ENCODE data around the gene RAET1L. TPM values are rescaled to one million over a fixed set of nuclear protein-coding genes. Genes with fewer than 3 reads are reported as not detected.

RAET1L gene
- total RNA-seq, 1 experiment from 2014 or later, result not detected

DNA sequence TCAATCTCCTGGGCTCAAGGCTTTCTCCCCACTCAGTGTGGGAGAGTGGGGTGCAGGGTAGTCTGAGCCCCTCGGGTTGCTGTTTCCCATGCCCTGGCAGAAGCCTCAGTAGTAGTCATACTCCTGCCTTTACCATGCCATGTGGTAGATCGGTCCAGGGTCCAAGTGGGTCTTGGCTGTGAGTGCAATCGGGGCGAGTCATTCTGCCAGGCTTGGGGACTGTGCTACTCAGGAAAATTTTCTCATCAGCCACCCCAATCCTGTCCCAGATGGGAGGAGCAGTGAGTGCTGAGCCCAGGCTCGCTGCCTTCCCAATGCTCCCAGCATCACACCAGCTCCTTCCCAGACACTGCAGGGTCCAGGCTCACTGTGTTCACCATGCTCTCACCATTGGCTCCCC lies 10.7 kb upstream of the RAET1L start:
- Histone ChIP-seq H3K4me1 (ENCODE audit: control insufficient read depth, insufficient read depth, low read length) (no peaks in the 10 kb centered on the region), H3K27ac (ENCODE audit: low read length) (no peak overlapping the region), H3K9me3 (ENCODE audit: control insufficient read depth, insufficient read depth, low read depth, low read length) (no peaks in the 10 kb centered on the region), H3K27me3 (ENCODE audit: control insufficient read depth, insufficient read depth, low read length) (peaks cover 41% of the 10 kb centered on the region), H3K4me3 (ENCODE audit: low read depth in 2 of 2, low read length in 2 of 2) (no peak overlapping the region), H3K36me3 (ENCODE audit: control insufficient read depth, insufficient read depth, low read length) (no peaks in the 10 kb centered on the region)
- no peak for TF ChIP-seq CTCF (IDR thresholded peaks at IDR 0.05)
- TF ChIP-seq, protein P1, sequence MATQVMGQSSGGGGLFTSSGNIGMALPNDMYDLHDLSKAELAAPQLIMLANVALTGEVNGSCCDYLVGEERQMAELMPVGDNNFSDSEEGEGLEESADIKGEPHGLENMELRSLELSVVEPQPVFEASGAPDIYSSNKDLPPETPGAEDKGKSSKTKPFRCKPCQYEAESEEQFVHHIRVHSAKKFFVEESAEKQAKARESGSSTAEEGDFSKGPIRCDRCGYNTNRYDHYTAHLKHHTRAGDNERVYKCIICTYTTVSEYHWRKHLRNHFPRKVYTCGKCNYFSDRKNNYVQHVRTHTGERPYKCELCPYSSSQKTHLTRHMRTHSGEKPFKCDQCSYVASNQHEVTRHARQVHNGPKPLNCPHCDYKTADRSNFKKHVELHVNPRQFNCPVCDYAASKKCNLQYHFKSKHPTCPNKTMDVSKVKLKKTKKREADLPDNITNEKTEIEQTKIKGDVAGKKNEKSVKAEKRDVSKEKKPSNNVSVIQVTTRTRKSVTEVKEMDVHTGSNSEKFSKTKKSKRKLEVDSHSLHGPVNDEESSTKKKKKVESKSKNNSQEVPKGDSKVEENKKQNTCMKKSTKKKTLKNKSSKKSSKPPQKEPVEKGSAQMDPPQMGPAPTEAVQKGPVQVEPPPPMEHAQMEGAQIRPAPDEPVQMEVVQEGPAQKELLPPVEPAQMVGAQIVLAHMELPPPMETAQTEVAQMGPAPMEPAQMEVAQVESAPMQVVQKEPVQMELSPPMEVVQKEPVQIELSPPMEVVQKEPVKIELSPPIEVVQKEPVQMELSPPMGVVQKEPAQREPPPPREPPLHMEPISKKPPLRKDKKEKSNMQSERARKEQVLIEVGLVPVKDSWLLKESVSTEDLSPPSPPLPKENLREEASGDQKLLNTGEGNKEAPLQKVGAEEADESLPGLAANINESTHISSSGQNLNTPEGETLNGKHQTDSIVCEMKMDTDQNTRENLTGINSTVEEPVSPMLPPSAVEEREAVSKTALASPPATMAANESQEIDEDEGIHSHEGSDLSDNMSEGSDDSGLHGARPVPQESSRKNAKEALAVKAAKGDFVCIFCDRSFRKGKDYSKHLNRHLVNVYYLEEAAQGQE (IDR thresholded peaks at IDR 0.05; ENCODE audit: insufficient read depth in 1 of 2, low read depth in 2 of 2, low read length in 1 of 2), result no peak
- TF ChIP-seq POLR2AphosphoS5 (IDR thresholded peaks at IDR 0.05; ENCODE audit: low read depth, low read length), result no peak
- no peak for TF ChIP-seq TCF7L2 (IDR thresholded peaks at IDR 0.05; ENCODE audit: low read depth, low read length)
- no peak for TF ChIP-seq SIN3A (IDR thresholded peaks at IDR 0.05; ENCODE audit: borderline replicate concordance, insufficient read depth, low read depth, low read length)
- intact Hi-C loops (cut with micrococcal nuclease; ENCODE audit: unreplicated experiment) (no loop called here), in situ Hi-C loops (cut with HindIII; ENCODE audit: low pct_unique_long_range_greater_than_20kb, low sequenced_read_pairs) (no loop called here)
- no TSS peak for BruUV-seq (replicated peaks)
- DNase-seq (ENCODE audit: low read depth, low spot score), result no peak
- ATAC-seq, result no peak
- ChIA-PET POLR2A (no interaction called here), CTCF (no interaction called here)

- DNase-seq (ENCODE audit: low read depth, low spot score) (no peak), ATAC-seq (no peak)
- Histone ChIP-seq H3K27ac (ENCODE audit: low read length) (no peak overlapping the region), H3K27me3 (ENCODE audit: control insufficient read depth, insufficient read depth, low read length) (peaks cover 29% of the 10 kb centered on the region), H3K36me3 (ENCODE audit: control insufficient read depth, insufficient read depth, low read length) (no peaks in the 10 kb centered on the region), H3K9me3 (ENCODE audit: control insufficient read depth, insufficient read depth, low read depth, low read length) (no peaks in the 10 kb centered on the region), H3K4me3 (ENCODE audit: low read depth in 2 of 2, low read length in 2 of 2) (no peak overlapping the region), H3K4me1 (ENCODE audit: control insufficient read depth, insufficient read depth, low read length) (no peaks in the 10 kb centered on the region)
- intact Hi-C loops (cut with micrococcal nuclease; ENCODE audit: unreplicated experiment), result no loop called here
- CTCF ChIA-PET, result no interaction called here
- in situ Hi-C loops (cut with HindIII; ENCODE audit: low pct_unique_long_range_greater_than_20kb, low sequenced_read_pairs), result no loop called here
- no TSS peak for BruUV-seq (replicated peaks)
- POLR2A ChIA-PET, result no interaction called here
- TF ChIP-seq SIN3A (IDR thresholded peaks at IDR 0.05; ENCODE audit: borderline replicate concordance, insufficient read depth, low read depth, low read length), result no peak
- TF ChIP-seq POLR2AphosphoS5 (IDR thresholded peaks at IDR 0.05; ENCODE audit: low read depth, low read length), result no peak
- TF ChIP-seq CTCF (IDR thresholded peaks at IDR 0.05), result no peak
- TF ChIP-seq, protein P1 (IDR thresholded peaks at IDR 0.05; ENCODE audit: insufficient read depth in 1 of 2, low read depth in 2 of 2, low read length in 1 of 2), result no peak
- TF ChIP-seq TCF7L2 (IDR thresholded peaks at IDR 0.05; ENCODE audit: low read depth, low read length), result no peak
Measured at GRCh38 chr6:150033207-150033771, 8.0 kb upstream of the RAET1L start.

Data from Panc1 (cell line).